D721Med (cell line): Measurements from ENCODE around the gene UNC93A.
"Not testable (repeated sequence)": the region's sequence is repeated elsewhere in the genome, so short reads cannot be mapped to it uniquely, and the experiment has no call there.

Experiments used
- DNase-seq: peaks from one replicate; pipeline ENCODE4 v3.0.0; 2011; ENCODE audit warnings: low spot score; ENCODE audit not compliant: insufficient read length
- FAIRE-seq: peaks from 2 replicates; lab custom pipeline; 2011; peaks lifted over from hg19 to GRCh38; lab: Jason Lieb, UNC
- CTCF ChIP-seq: IDR thresholded peaks from 2 replicates; pipeline ENCODE4 v1.5.1; 2012; ENCODE audit warnings: mild to moderate bottlenecking, control low read depth; ENCODE audit not compliant: insufficient read depth; ENCODE audit errors: missing control alignments

The UNC93A gene

DNA sequence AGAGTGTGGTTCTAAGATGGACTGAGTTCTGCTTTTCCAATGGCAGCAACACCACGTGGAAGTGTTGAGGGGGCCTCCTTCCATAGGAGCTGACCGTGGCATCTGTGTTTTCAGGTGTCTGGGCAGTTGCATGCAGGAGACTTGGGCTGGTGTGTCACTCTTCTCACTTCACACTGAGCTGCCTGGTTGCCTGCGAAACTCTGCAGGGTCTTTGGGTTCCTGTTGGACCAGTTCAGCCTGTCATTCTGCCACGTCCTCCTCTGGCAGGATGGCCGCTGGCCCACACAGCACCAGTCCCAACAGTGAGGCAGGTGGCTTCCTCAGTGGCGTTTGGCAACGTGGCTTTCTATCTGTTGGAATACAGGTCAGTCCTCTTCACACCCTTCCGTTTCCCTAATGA, 16.1 kb upstream of the UNC93A start:
- FAIRE-seq (no peak), DNase-seq (no peak)
- no peak for TF ChIP-seq CTCF

GRCh38 chr6:167275436-167275835, 15.7 kb upstream of the UNC93A start:
- FAIRE-seq: no peak
- TF ChIP-seq CTCF: no peak
- no peak for DNase-seq

DNA sequence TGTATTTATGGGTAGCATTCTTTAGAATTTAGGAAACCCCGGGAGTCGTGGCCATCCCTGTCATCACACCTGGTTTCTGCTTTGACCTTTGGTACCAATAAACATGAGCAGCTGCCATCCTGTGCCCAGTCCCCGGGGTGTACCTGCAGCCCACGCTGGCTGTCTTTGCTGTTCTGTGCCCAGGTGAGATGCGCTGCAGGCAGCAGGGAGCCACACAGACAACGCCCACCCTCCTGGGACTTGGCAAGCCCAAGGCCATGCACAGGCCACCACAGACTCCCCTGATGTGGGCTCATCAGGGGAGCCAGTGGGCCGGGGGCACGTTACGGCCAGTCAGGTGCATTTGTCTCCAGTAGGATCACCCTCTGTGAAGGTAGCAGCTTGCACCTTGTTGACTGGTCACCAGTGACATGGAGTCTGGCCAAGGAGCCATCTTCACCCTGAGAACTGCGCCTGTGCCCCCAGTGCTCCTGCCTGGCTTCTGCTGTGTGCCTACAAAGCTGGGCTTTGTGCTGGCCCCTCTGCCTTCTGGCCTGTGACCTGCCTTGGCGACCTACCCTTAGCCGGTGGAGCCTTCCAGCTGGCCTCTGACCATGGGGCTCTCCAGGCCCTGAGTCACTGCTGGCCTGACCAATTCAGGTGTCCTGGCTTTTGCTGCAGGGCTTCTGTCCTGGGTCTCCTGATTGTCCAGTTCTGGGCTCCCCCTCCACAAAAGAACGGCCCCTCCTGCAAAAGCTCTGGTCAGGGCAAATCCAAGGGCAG, 14.2 kb upstream of the UNC93A start:
- TF ChIP-seq CTCF: no peak
- FAIRE-seq (no peak), DNase-seq (no peak)

GRCh38 chr6:167278173-167278940, 12.8 kb upstream of the UNC93A start:
- not testable (repeated sequence) for FAIRE-seq, DNase-seq

DNA sequence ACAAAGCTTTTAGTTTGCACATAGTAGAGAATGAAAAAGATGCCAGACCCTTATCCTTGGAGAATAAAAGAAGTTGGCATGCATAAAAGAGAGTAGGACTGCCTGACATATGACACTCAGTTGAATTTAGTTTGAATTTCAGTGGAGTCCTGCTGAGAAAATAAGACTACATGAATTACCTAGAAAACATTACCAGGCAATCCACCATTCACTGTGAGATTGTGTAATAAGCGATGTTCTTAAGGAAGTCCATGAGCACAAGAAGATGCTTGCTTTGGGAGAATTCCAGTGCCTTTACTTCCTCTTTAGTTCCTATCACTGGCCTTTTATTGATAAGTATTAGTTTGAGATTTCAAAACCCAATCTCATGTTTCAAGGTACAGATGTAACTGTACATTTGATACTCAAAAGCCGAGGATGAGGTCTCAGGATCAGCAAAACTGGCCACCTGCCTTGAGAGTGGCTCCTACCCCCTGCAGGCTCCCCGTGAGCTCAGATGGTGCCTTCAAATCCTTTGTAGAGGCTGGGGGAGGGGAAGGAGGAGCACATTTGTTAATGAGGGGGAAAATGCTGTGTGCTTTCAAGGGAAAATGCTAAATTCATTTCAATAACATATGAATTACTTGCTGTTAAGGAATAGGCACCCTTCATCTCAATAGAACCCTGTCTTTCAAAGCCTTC, 11.2 kb upstream of the UNC93A start:
- no peak for TF ChIP-seq CTCF
- FAIRE-seq: no peak
- DNase-seq: no peak

DNA sequence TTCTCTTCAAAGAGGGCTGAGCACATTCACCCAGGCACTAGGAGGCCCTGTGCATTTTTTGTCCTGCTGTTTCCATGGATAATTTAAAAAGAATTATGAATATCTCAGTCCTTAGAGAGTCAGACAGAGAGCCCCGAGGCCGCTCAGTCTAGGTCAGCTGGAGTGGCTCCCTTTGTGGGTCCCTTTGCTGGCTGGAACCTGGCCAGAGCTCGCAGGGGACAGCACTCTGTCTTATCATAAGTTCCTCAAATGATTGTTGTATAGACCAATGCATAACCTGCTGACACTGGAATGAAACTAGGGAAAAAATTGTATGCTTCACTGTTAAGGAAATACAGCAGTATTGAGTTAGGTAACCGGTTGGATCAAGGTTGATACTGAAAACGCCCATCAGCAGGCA, 10.6 kb upstream of the UNC93A start:
- not testable (repeated sequence) for FAIRE-seq, DNase-seq

GRCh38 chr6:167282165-167282564, 8.9 kb upstream of the UNC93A start:
- no peak for DNase-seq
- TF ChIP-seq CTCF: no peak
- no peak for FAIRE-seq

DNA sequence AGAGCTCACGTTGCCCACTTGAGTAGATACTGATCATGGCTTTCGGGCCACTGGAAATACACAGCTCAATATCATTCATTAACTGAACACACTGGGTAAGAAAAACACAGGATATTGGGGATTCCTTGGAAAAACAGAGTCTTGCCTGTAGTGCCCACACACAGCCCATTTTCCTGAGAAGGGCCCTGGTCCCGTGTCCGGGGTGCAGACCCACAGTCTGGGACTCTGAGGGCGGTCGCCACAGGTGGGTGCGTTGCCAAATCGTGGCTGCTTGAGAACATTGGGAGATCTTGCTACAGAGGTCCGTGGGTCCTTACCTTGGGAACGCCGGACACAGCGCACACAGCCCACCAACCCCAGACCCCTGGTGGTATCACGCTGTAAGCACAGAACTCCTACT, 6.5 kb upstream of the UNC93A start:
- not testable (repeated sequence) for FAIRE-seq, DNase-seq
